Uterus (tissue), 2 donors: Measurements from ENCODE around the gene WDPCP.
"Not testable (repeated sequence)": the region's sequence is repeated elsewhere in the genome, so short reads cannot be mapped to it uniquely, and the experiment has no call there.

ENCODE experiments used
- CTCF ChIP-seq, 4 experiments: fragments of 200-600 bp in 2 of 4; fragments of 450-650 bp in 2 of 4; sonication (generic) in 2 of 4; IDR thresholded peaks; one replicate each; pipeline ENCODE4 v1.5.1; 2016 to 2019; ENCODE audit warnings: antibody characterized with exemption in 4 of 4, mild to moderate bottlenecking in 2 of 4, moderate library complexity in 1 of 4
- POLR2A ChIP-seq, 2 donors: fragments of 450-650 bp; IDR thresholded peaks; one replicate each; pipeline ENCODE4 v1.6.1; 2016; ENCODE audit warnings: antibody characterized with exemption in 2 of 2, mild to moderate bottlenecking in 1 of 2, moderate library complexity in 1 of 2

DNA sequence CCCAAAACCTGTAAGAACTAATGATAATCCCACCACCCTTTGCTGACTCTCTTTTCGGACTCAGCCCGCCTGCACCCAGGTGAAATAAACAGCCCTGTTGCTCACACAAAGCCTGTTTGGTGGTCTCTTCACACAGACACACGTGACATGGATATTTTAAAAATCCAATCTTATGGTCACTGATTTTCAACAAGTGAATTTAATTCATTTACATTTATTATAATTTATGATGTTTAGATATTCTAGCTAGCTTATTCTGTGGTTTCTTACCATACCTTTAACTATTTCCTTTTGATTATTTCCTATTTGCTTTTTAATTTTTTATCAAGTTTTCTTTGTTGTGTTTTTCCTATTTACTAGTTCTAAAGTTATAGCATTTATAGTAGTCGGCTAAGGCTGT is 301.8 kb downstream of the WDPCP start:
- TF ChIP-seq POLR2A, CTCF (IDR thresholded peaks at IDR 0.05): not testable (repeated sequence)
